Upper lobe of left lung (tissue), 4 donors: Measurements from ENCODE around the gene LDAH.

Source experiments
- EP300 ChIP-seq, 4 donors: sonication (generic); formaldehyde crosslinking; IDR thresholded peaks; one replicate each; pipeline ENCODE4 v1.5.1; 2017; ENCODE audit warnings: antibody characterized with exemption in 4 of 4, control low read depth in 2 of 4
- POLR2A ChIP-seq, 4 donors: fragments of 450-650 bp; IDR thresholded peaks; one replicate each; pipeline ENCODE4 v1.5.1; 2016 to 2017; ENCODE audit warnings: antibody characterized with exemption in 4 of 4, mild to moderate bottlenecking in 2 of 4
- TF ChIP-seq, protein P1 (sequence below), 6 experiments: fragments of 450-650 bp in 4 of 6; fragments of 200-600 bp in 2 of 6; sonication (generic) in 2 of 6; IDR thresholded peaks; one replicate each; pipeline ENCODE4 v1.5.1; 2016 to 2019; ENCODE audit warnings: antibody characterized with exemption in 6 of 6

DNA sequence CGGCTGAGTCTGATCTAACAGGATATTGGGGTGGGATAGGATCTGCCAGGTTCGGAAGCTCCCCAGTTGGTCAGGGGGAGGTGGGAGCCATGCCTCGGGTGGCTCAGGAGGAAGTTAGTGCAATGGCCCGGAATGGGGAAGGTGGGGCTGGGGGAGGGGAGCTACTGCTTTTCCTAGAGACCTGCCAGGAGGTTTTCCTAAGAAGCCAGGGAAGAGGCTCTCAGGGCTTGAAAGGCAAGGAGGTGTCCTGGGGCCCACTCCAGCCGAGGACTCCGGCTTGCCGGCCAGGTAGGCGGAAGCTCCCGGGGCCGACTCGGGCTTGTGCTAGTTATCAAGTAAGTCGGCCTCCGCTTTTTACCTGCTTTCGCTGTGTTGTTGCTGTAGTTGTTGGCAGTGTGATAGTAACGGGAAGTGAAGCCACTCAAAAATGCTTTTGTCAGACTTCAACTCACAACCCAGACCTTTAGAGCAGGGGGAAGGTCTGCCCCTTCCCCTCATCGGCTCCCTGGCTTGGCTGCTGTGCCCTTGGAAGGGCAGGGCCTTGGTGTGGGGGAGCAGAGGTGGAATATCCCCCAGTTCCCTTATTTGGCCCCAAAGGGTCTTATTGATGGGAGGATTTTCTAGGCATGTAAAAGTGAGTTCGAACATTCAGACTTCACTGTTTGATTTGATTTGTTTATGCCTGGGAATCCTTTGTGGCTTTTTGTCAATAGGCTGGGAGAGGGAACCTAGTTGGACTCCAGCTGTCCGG, 150.5 kb downstream of the LDAH start:
- TF ChIP-seq, protein P1, sequence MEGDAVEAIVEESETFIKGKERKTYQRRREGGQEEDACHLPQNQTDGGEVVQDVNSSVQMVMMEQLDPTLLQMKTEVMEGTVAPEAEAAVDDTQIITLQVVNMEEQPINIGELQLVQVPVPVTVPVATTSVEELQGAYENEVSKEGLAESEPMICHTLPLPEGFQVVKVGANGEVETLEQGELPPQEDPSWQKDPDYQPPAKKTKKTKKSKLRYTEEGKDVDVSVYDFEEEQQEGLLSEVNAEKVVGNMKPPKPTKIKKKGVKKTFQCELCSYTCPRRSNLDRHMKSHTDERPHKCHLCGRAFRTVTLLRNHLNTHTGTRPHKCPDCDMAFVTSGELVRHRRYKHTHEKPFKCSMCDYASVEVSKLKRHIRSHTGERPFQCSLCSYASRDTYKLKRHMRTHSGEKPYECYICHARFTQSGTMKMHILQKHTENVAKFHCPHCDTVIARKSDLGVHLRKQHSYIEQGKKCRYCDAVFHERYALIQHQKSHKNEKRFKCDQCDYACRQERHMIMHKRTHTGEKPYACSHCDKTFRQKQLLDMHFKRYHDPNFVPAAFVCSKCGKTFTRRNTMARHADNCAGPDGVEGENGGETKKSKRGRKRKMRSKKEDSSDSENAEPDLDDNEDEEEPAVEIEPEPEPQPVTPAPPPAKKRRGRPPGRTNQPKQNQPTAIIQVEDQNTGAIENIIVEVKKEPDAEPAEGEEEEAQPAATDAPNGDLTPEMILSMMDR (IDR thresholded peaks at IDR 0.05) = no peak
- TF ChIP-seq POLR2A (IDR thresholded peaks at IDR 0.05) (no peak), EP300 (IDR thresholded peaks at IDR 0.05) (no peak)
